Lower lobe of right lung (tissue), 2 donors: ENCODE data around the gene SMIM21. TPM values are rescaled to one million over a fixed set of nuclear protein-coding genes. Genes with fewer than 3 reads are reported as not detected.

Experiments
- ATAC-seq, 2 donors: fragments of 200-7000 bp; cut with Tn5 transposase; one replicate each; pipeline ENCODE4 v1.9.1; 2020 to 2022; ENCODE audit warnings: mild to moderate bottlenecking in 2 of 2, moderate library complexity in 2 of 2
- DNase-seq: peaks from one replicate; pipeline ENCODE4 v3.0.0-alpha.2; 2020
- H3K27ac ChIP-seq: fragments of 200-600 bp; one replicate; pipeline ENCODE4 v1.8.0; 2022
- H3K27me3 ChIP-seq: fragments of 200-600 bp; one replicate; pipeline ENCODE4 v1.8.0; 2022; ENCODE audit warnings: low read depth
- H3K36me3 ChIP-seq: fragments of 200-600 bp; one replicate; pipeline ENCODE4 v1.8.0; 2022; ENCODE audit warnings: mild to moderate bottlenecking
- H3K4me1 ChIP-seq: fragments of 200-600 bp; one replicate; pipeline ENCODE4 v1.8.0; 2022
- H3K4me3 ChIP-seq: fragments of 200-600 bp; one replicate; pipeline ENCODE4 v1.8.0; 2022; ENCODE audit warnings: mild to moderate bottlenecking
- H3K9me3 ChIP-seq: fragments of 200-600 bp; one replicate; pipeline ENCODE4 v1.8.0; 2022
- intact Hi-C: fragments of 100-400 bp; cut with DNase I; formaldehyde crosslinking; loops from one replicate; pipeline ENCODE4 v1.11.0; 2022
- long read RNA-seq: library from polyadenylated mRNA; unstranded; transcript quantifications from one replicate; pipeline ENCODE4 v2.0.0, GENCODE V29; 2021
- total RNA-seq: library from RNA; stranded (reverse); fragmentation: NEBNext Ultra II Directional; extraction: Animal tissue kit (Norgen Biotek cat#: 25700); gene quantifications from one replicate; pipeline ENCODE4 v1.2.1, GENCODE V29; 2021
- TF ChIP-seq, protein P1 (sequence below): fragments of 200-600 bp; IDR thresholded peaks from one replicate; pipeline ENCODE4 v1.8.0; 2022; ENCODE audit warnings: antibody characterized with exemption, mild to moderate bottlenecking
- donor health status: DM: no; HTN: yes; CAD: no; lungs with severe emphysema.

The SMIM21 gene
- not detected for total RNA-seq
- long read RNA-seq, result 0 reads

DNA sequence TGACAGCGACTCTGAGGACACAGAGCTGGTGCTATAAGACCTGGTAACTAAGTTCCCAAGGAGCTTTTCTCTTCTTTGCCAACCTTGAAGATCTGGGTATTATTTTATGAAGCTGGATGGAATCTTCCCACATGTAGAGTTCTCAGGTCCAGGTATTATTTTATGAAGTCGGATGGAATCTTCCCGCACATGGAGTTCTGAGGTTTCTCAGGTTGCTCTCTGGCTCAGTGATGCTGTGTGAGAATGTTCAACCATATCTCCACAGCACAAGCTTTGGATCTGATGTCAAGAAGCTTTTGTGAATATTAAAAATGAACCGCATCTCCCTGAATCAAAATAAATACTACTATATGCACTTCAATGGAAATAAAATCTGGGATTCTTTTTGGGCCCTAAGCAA lies at the start of gene SMIM21:
Gene SMIM21 (minus strand): TSS at position 101 of the 400 bp plus-strand sequence. CDS start 140 bp downstream, outside the sequence.
- H3K9me3 ChIP-seq, result no peaks in the 10 kb centered on the region
- no peaks in the 10 kb centered on the region for H3K4me1 ChIP-seq
- H3K36me3 ChIP-seq, result no peaks in the 10 kb centered on the region
- TF ChIP-seq, protein P1, sequence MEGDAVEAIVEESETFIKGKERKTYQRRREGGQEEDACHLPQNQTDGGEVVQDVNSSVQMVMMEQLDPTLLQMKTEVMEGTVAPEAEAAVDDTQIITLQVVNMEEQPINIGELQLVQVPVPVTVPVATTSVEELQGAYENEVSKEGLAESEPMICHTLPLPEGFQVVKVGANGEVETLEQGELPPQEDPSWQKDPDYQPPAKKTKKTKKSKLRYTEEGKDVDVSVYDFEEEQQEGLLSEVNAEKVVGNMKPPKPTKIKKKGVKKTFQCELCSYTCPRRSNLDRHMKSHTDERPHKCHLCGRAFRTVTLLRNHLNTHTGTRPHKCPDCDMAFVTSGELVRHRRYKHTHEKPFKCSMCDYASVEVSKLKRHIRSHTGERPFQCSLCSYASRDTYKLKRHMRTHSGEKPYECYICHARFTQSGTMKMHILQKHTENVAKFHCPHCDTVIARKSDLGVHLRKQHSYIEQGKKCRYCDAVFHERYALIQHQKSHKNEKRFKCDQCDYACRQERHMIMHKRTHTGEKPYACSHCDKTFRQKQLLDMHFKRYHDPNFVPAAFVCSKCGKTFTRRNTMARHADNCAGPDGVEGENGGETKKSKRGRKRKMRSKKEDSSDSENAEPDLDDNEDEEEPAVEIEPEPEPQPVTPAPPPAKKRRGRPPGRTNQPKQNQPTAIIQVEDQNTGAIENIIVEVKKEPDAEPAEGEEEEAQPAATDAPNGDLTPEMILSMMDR, result no peak
- H3K27me3 ChIP-seq, result no peaks in the 10 kb centered on the region
- no peak for DNase-seq
- no peak within 1 kb of the TSS for H3K4me3 ChIP-seq
- ATAC-seq, result no peak
- intact Hi-C loops, result no loop called here
- H3K27ac ChIP-seq, result no peak within 1 kb of the TSS

DNA sequence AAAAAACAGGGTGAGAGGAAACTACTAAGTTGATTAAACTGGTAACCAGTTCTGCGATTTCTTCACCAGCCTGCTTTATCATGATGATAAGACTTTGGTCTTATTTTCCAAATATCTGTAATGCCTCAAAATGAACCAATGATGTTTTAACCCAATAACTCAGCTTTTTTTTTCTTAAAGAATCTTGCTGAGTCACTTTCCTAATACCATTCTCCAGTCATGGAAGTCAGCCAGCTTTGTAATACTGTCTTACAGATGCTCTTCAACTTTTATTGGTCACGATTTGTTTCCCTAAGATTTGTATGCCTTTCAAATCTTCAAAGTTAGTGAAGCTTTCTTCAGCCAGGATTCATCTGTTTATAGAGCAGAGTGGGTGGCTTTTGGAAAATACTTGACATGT lies 47.7 kb upstream of the SMIM21 start:
- TF ChIP-seq, protein P1, result no peak
- no peak for ATAC-seq
- H3K36me3 ChIP-seq, result no peaks in the 10 kb centered on the region
- H3K4me3 ChIP-seq, result no peak overlapping the region
- no peak overlapping the region for H3K27ac ChIP-seq
- no peaks in the 10 kb centered on the region for H3K27me3 ChIP-seq
- H3K9me3 ChIP-seq, result no peaks in the 10 kb centered on the region
- no peaks in the 10 kb centered on the region for H3K4me1 ChIP-seq
- intact Hi-C loops, result loop anchor here (10.0 kb wide), 1 partner anchor 580 kb away; no protein-coding TSS in a partner anchor
- no peak for DNase-seq

DNA sequence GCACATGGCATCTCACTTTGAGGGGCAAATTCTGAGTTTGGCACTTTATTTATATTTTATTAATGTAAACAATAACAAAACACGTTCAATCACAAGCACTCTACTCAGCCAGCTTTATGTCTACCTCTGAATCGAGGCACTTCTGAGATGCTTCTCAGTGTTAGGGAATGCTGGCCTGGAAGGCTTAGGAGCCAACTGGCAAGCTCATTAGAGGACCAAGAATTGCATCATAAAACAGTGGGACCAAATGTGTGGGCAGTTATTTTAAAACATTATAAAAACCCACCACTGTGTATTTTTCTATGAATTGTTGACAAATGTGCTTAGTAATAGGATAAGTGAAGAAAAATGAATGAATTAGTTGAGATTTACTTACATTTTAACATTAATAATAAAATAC lies 46.8 kb upstream of the SMIM21 start:
- H3K27ac ChIP-seq, result no peak overlapping the region
- H3K4me3 ChIP-seq, result no peak overlapping the region
- no peaks in the 10 kb centered on the region for H3K9me3 ChIP-seq
- ATAC-seq (no peak), DNase-seq (no peak)
- H3K36me3 ChIP-seq, result no peaks in the 10 kb centered on the region
- TF ChIP-seq, protein P1, result no peak
- H3K4me1 ChIP-seq, result no peaks in the 10 kb centered on the region
- intact Hi-C loops, result loop anchor here (10.0 kb wide), 1 partner anchor 580 kb away; no protein-coding TSS in a partner anchor
- H3K27me3 ChIP-seq, result no peaks in the 10 kb centered on the region

DNA sequence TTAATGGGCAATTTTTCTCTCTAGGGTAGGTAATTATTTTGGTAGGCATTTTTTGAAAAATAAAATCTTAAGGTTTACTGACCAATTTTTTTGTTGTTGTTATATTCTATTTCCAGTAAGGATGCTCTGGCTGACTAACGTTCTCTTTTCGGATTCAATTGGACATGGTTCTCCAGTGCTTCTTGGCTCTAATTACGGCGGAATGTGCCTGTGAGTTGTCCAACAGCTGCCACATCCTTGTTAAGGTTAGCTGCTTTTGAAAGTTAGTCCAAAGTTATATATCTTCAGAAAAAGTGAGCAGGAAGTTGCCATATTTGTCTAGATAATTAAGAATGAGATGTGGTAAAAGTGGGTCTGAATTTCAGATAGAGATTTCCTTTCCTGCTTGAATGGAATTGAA lies 45.8 kb upstream of the SMIM21 start:
- Histone ChIP-seq H3K27me3 (no peaks in the 10 kb centered on the region), H3K4me1 (no peaks in the 10 kb centered on the region), H3K36me3 (no peaks in the 10 kb centered on the region), H3K27ac (no peak overlapping the region), H3K4me3 (no peak overlapping the region), H3K9me3 (no peaks in the 10 kb centered on the region)
- TF ChIP-seq, protein P1, result no peak
- intact Hi-C loops, result loop anchor here (10.0 kb wide), 1 partner anchor 579 kb away; no protein-coding TSS in a partner anchor
- ATAC-seq (no peak), DNase-seq (no peak)

DNA sequence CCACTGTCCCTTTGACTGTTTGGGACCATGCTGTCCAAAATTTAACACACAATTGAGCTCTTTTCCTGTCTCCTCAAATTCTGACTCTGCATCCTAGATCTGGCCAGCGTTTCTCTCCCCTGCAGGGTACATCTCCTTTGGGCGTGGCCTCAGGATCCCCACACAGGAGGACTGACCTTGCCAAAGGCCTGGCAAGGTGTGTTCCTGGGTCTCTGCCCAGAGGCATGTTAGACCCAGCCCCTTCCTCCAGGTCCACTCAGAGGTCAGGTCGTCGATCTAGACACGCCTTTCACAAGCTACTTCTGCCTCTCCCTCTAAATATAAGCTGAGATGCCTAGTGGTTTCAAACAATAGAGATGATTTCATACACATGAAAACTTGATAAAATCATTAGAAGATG lies 45.4 kb upstream of the SMIM21 start:
- Histone ChIP-seq H3K4me3 (no peak overlapping the region), H3K9me3 (no peaks in the 10 kb centered on the region), H3K36me3 (no peaks in the 10 kb centered on the region), H3K27me3 (no peaks in the 10 kb centered on the region), H3K4me1 (no peaks in the 10 kb centered on the region), H3K27ac (no peak overlapping the region)
- intact Hi-C loops, result loop anchor here (10.0 kb wide), 1 partner anchor 578 kb away; no protein-coding TSS in a partner anchor
- ATAC-seq (no peak), DNase-seq (no peak)
- TF ChIP-seq, protein P1, result no peak
